CD4-positive, alpha-beta T cell treated with Interleukin-17A for 4 hours (primary cell): ENCODE results near the gene SBF2.
"Not testable (repeated sequence)": the region's sequence is repeated elsewhere in the genome, so short reads cannot be mapped to it uniquely, and the experiment has no call there.

Experiments used
- DNase-seq: peaks from one replicate; pipeline ENCODE4 v3.0.0-alpha.2; 2020; ENCODE audit warnings: mixed read lengths

SBF2 gene

DNA sequence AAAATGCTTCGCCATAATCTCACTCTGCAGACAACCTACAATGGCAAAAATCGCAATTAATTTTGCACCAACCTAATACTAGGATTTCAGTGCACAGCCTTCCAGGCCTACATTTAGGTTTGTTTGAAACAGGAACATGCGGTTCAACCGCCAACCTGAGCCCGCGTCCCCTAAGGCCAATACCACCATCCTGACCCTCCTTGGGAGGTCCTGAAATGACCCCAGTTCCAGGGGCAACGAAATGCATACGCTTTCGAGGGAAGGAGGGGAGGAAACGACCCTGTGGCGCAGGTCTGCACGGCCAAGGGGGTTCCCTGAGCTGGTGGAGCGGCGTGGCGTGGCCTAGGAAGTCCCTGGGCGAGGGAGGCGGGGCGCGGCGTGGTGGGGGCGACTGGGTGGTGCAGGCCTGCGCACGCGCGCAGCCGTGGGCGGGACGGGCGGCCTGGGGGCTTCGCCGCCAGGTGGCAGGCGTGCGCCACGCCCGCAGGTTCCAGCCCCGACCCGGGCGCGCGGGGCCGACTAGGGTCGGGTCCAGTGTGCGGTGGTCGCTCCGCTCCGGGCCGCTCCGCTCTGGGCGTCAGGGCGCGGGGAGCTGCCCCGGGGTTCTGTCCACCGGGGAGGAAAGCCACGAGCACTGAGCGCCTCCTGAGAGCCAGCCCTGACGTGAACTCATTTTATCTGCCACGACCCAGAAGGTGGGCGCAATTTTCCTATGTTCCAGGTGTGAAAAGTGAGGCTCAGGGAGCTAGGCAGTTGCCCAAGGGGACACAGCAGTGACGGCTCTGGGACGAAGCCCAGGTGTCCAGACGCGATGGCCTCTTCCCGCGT is 536.0 kb downstream of the SBF2 start:
- DNase-seq: peak; percentile 96

- DNase-seq: no peak
These were observed 537.1 kb downstream of the SBF2 start for GRCh38 chr11:9756878-9757277.

- DNase-seq: no peak
These were observed 537.6 kb downstream of the SBF2 start for GRCh38 chr11:9756461-9756860.

GRCh38 chr11:9755561-9756185 is 538.3 kb downstream of the SBF2 start:
- no peak for DNase-seq

DNA sequence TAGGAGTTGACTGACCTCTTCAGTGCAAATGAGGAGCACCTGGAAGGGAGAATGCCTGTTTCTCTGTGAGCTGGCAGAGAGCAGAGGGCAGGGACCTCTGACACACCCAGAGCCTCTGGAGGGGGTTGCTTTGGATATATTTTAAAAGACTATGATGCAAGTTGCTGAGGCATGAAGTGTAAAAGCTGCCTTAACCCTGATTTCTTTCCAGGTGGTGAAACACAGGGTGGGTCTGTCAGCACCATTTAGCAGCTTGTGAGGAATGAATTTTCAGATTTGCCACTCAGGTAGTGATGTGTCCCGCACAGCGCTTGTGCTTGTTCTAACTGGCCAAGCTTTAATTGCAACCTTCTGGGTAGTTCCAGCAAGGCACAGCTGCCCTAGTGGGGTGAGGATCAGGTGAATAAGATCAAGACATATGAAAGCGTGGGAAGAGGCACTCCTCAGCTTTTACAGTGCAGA is 540.0 kb downstream of the SBF2 start:
- no peak for DNase-seq

DNA sequence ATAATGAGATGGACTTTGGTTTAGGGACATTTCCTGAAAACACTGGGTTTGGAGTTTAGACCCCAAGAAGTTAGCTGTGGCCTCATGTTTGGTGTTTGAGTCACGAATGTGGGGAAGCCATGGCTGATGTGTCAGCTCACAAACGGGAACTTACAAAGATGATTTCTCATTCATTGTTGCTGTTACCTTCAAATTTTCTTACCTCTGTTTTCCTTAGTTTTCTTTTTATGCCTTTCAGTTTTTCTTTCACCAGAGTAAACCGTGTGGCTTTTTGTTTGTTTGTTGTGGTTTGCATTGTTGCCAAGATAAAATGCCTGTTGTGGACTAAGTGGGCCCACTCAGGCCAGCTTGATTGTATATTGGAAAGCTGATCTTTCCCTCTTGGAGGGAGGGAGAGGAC is 541.0 kb downstream of the SBF2 start:
- DNase-seq: no peak

GRCh38 chr11:9752091-9752490 is 541.9 kb downstream of the SBF2 start:
- DNase-seq: no peak

DNA sequence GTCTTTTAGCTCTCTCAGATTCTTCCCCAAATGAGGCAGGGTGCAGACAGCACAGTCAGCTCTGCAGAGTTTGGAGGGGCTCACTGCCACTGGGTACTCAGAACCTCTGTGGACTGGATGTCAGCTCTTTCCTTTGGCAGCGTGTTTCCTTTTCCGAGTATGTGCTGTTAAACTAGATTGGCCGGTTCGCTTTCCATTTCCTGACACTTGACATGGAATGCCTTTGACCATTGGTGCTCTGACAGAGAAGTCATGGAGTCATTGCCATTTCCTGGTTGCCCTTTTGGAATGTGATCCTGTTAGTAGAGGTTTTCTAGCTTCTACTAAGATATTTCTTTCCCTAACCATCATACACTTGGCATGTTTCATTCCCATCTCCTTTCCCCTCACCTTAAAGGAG is 543.5 kb downstream of the SBF2 start:
- DNase-seq: no peak

- DNase-seq: peak; percentile 52
These were observed 545.6 kb downstream of the SBF2 start for GRCh38 chr11:9748361-9748970.

GRCh38 chr11:9747828-9748227 is 546.2 kb downstream of the SBF2 start:
- no peak for DNase-seq

DNA sequence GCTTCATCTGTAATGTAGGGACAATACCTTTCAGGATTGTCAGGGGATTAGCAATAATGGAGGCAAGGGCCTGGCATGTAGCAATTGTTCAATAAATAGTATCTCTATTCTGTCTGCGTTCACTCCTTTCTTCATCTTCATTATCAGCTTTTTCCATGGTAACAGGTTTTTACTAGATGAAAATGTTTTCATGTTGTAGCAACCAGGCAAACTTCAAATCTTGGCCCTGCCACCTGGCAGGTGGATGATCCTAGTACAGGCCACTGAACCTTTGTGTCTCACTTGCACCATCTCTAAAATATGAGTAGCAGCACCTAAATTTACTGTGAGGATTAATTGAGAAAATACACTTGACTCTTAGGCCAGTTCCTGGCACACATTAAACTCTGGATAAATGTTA is 546.8 kb downstream of the SBF2 start:
- DNase-seq: no peak

GRCh38 chr11:9745411-9746211 is 548.4 kb downstream of the SBF2 start:
- no peak for DNase-seq

DNA sequence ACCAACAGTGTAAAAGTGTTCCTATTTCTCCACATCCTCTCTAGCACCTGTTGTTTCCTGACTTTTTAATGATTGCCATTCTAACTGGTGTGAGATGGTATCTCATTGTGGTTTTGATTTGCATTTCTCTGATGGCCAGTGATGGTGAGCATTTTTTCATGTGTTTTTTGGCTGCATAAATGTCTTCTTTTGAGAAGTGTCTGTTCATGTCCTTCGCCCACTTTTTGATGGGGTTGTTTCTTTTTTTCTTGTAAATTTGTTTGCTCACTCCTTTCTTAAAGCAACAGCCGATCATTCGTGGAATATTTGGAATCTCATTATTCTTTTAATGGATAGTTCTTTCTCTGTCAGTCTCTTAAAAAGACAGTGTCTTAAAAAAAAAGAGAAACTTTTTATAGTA is 550.5 kb downstream of the SBF2 start:
- not testable (repeated sequence) for DNase-seq

DNA sequence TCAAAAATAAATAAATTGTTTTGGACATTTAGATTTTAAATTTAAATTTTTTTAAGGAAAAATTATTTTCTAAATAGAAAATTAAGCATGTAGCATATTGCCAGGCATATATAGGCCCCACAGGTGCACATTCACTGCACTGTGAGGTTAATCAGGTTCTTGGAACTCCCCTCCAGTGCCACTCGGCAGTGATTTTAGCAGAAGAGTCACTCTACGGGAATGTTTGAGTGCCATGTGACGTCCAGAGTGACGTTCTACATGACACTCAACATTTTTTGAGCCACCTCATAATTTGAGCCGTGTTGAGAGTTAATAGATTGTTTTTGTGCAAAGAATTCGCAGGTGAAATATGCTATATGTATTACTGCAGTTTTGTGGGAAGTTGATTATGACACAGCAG is 552.8 kb downstream of the SBF2 start:
- DNase-seq: no peak

GRCh38 chr11:9740202-9740883 is 553.7 kb downstream of the SBF2 start:
- DNase-seq: no peak

DNA sequence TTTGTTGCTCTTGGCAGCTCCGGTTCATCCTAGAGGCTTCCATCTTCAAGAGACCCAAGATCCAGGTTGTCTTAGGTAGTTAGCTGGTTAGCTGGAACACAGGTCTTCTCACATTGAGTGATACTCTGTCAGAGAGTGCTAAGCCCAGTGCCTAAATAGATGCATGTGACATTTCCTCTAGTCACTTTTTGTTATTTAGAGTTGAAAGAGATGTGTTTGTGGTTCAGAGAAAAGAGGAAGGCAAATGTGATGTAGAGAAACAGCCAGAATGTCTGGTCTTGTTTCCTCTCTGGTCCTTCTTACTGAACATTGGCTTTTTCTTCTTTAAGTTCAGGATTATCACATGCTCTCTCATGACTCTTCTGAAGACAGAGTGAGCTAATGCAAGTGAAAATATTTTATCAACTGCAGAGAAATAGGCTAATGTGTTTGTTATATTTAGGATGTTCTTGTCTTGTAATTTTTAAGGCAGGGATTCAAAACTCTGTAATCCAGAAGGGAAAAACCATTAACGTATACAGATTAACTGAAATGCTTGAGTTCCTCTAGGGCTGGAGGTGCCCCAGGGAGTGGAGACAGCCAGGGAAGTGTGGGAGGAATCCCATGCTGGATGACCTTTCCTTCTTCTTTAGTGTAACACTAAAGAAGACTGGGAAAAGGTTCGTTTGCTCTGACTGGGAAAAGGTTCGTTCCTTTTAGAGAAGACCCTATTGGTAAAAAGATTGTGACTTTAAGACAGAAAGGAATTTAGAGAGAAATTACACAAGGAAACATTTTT is 554.7 kb downstream of the SBF2 start:
- DNase-seq: no peak

GRCh38 chr11:9738707-9739106 is 555.3 kb downstream of the SBF2 start:
- no peak for DNase-seq

DNA sequence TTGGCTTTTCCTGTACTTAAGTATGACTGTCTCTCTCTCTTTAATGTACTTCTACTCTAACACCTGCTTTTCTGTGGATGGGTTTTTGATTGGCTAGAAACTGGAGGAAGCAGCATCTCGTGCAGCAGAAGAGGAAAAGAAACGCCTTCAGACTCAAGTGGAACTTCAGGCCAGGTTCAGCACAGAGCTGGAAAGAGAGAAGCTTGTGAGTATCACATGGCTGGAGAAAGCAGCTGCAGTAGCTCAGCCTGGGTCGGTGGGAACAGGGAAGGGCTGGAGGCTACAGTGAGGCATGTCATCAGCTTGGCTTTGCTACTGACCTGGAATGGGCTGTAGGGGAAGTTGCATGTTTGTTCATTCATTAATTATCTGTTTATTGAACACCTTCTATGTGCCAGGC is 555.9 kb downstream of the SBF2 start:
- no peak for DNase-seq

DNA sequence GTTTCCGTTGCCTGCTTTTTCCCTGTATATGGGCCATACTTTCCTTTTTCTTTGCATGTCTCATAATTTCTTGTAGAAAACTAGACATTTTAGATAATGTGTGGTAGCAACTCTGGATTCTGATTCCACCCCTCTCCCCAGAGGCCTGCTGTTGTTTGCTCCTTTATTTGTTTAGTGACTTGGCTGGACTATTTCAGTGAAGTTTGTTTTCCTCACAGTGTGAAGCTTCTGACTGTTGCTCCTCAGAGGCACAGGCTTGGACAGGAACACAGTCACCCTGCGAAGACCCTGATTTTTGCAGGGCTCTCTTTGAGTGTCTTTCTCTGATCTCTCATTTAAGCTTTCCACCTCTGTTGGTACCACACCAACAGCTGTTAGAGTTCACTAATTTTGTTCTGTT is 557.7 kb downstream of the SBF2 start:
- no peak for DNase-seq

DNA sequence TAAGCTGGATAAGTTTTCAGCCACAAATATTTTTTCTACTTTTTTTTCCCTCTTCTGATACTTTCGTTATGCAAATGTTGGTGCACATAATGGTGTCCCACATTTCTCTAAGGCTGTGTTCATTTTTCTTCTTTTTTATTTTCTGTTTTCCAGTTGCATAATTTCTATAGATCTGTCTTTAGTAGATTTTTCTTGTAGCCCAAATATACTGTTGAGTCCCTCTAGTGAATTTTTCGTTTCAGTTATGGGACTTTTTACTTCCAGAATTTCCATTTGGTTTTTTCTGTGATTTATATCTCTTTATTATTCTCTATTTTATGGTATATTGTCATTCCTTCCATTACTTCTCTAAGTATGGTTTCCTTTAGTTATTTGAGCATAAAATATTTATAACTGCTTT is 558.1 kb downstream of the SBF2 start:
- no peak for DNase-seq

DNA sequence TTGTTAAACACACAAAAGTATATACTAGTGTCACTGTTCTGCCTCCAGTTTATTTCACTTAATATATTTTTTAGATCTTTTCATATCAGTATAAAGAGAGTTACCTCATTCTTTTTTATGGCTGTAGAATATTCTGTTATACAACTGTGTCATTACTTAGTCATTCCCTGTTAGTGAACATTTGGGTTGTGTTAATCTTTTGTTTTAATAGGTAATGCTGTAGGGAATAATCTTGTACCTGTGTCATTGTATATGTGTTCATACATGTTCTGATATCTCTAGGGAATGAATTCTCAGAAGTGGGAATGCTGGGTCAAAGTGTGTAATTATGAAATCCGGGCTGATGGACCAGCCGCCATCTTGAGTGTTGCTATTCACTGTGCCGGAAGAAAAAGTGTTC is 558.8 kb downstream of the SBF2 start:
- no peak for DNase-seq

DNA sequence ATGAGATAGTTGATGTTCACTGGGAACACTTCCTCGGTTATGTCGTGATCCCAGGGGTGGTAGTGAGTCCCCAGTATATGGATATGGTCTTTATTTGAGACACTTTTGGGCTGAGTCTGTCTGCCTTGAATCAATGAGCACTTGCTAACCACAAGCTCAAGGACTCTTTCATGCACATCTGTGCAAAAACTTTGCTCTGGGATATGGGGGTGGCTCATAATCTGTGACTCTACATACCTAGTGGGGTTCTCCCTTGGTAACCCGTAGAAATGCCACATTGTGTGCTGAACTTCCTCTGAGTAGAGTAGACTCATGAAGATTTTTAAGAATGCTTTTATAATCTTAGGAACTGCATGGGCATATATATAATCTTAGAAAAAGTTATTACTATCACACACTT is 560.8 kb downstream of the SBF2 start:
- no peak for DNase-seq
